ENCODE measurements around the gene CLASP1. TPM values are rescaled to one million over a fixed set of nuclear protein-coding genes. Genes with fewer than 3 reads are reported as not detected.

CLASP1 gene
- polyA plus RNA-seq, 1 experiment, result 12.8 TPM

- H3K27me3 ChIP-seq (ENCODE audit: control insufficient read depth, insufficient read depth, low read length), result no peaks in the 10 kb centered on the region
- ChIA-PET POLR2A (interaction anchor here (0.6 to 0.7 kb wide), 2 partner anchors 175 to 271 kb away, joined by 3 read pairs; partner anchors contain the start of gene RNU4ATAC), CTCF (interaction anchor here (0.6 to 8.4 kb wide), 36 partner anchors 9 to 675 kb away, joined by 3 to 102 read pairs (median 6); no protein-coding TSS in a partner anchor)
- no peak overlapping the region for H3K27ac ChIP-seq (ENCODE audit: low read depth, low read length)
- TF ChIP-seq CTCF (IDR thresholded peaks at IDR 0.05; ENCODE audit: low read depth, low read length), result no peak
- no peaks in the 10 kb centered on the region for H3K9me3 ChIP-seq (ENCODE audit: control insufficient read depth, insufficient read depth, low read length)
- H3K4me3 ChIP-seq (ENCODE audit: low read depth, low read length), result no peak overlapping the region
- no peak for DNase-seq (ENCODE audit: low read depth, low spot score)
Observed at GRCh38 chr2:121355488-121355887, 293.8 kb downstream of the CLASP1 start.

- Histone ChIP-seq H3K4me3 (ENCODE audit: low read depth, low read length) (no peak overlapping the region), H3K27me3 (ENCODE audit: control insufficient read depth, insufficient read depth, low read length) (no peaks in the 10 kb centered on the region), H3K9me3 (ENCODE audit: control insufficient read depth, insufficient read depth, low read length) (no peaks in the 10 kb centered on the region), H3K27ac (ENCODE audit: low read depth, low read length) (no peak overlapping the region)
- POLR2A ChIA-PET, result no interaction called here
- CTCF ChIA-PET, result interaction anchor here (8.4 kb wide), 1 partner anchor 256 kb away, joined by 102 read pairs; no protein-coding TSS in a partner anchor
- TF ChIP-seq CTCF (IDR thresholded peaks at IDR 0.05; ENCODE audit: low read depth, low read length), result no peak
- DNase-seq (ENCODE audit: low read depth, low spot score), result no peak
Observed at GRCh38 chr2:121351521-121352318, 297.5 kb downstream of the CLASP1 start.

DNA sequence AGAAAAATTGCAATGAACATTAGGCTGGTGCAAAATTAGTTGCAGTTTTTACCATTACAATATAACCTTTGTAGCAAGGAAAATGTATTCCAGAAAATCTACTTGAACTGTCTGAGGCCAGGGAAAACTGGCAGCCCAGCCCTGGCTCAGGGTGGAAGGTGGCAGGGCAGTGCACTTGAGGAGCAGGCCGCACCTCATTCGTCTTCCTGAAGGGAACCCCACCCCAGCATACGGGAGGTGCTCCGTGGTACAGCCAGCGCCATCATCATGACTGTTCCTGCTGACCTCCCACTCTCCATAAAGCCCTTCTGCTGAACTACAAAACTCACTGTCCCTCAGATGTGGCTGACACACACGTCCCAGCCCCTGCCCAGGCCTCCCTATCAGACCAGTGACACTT, 298.4 kb downstream of the CLASP1 start:
- ChIA-PET POLR2A (no interaction called here), CTCF (no interaction called here)
- no peak for DNase-seq (ENCODE audit: low read depth, low spot score)
- Histone ChIP-seq H3K4me3 (ENCODE audit: low read depth, low read length) (no peak overlapping the region), H3K9me3 (ENCODE audit: control insufficient read depth, insufficient read depth, low read length) (no peaks in the 10 kb centered on the region), H3K27ac (ENCODE audit: low read depth, low read length) (no peak overlapping the region), H3K27me3 (ENCODE audit: control insufficient read depth, insufficient read depth, low read length) (no peaks in the 10 kb centered on the region)
- TF ChIP-seq CTCF (IDR thresholded peaks at IDR 0.05; ENCODE audit: low read depth, low read length), result no peak

DNA sequence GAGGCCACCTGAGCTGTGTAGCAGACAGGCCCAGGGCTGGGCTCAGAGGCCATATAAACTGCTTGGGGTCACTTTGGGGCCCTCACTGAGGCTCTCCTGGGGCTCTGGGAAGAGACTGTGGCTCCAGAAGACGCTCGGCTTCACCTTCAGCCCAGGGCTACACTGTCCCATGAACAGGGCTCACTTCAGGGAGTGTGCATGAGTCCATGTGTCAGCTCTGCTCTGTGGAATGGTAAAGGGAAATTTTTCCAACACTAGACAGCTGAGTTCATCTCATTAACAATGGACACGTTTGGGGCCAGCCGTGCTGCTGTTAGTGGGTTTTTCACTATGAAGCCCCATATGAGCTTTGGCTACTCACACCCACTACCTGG, 298.9 kb downstream of the CLASP1 start:
- ChIA-PET CTCF (interaction anchor here (0.6 kb wide), 1 partner anchor 266 kb away, joined by 4 read pairs; no protein-coding TSS in a partner anchor), POLR2A (no interaction called here)
- TF ChIP-seq CTCF (IDR thresholded peaks at IDR 0.05; ENCODE audit: low read depth, low read length), result no peak
- Histone ChIP-seq H3K27ac (ENCODE audit: low read depth, low read length) (no peak overlapping the region), H3K9me3 (ENCODE audit: control insufficient read depth, insufficient read depth, low read length) (no peaks in the 10 kb centered on the region), H3K27me3 (ENCODE audit: control insufficient read depth, insufficient read depth, low read length) (no peaks in the 10 kb centered on the region), H3K4me3 (ENCODE audit: low read depth, low read length) (no peak overlapping the region)
- DNase-seq (ENCODE audit: low read depth, low spot score), result no peak

DNA sequence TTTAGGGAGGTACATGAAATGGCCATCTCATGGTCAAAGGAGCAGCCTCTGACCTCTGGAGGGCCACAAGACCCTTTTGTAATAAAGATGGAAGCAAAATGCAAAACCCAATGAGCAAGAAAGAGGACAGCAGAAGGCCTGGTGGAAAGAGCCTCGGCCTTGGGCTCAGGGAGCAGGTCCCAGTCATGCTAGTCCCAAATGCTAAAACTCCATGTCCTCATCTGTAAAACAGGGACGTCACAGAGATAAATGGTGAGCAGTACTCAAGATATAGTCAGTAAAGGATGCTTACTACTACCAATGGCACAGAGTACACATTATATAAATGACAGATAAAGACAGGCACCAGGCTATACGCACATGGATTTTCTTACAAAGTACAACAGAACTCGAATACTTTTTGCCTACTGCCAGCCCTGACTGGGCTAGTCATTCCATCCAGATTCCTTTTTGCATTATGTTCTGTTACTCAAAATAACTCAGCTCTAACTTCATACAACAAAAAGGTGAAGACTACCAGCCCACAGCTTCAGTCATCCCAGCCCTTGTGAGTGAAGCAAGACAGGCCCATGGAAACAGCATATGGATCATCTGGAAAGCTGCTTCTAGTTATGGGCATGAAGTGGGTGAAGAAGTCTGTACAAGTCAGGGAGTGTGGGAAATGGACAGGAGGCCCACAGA, 299.4 kb downstream of the CLASP1 start:
- no peak for TF ChIP-seq CTCF (IDR thresholded peaks at IDR 0.05; ENCODE audit: low read depth, low read length)
- DNase-seq (ENCODE audit: low read depth, low spot score), result no peak
- ChIA-PET POLR2A (no interaction called here), CTCF (interaction anchor here (0.6 kb wide), 1 partner anchor 265 kb away, joined by 4 read pairs; no protein-coding TSS in a partner anchor)
- H3K4me3 ChIP-seq (ENCODE audit: low read depth, low read length), result no peak overlapping the region
- H3K9me3 ChIP-seq (ENCODE audit: control insufficient read depth, insufficient read depth, low read length), result no peaks in the 10 kb centered on the region
- no peaks in the 10 kb centered on the region for H3K27me3 ChIP-seq (ENCODE audit: control insufficient read depth, insufficient read depth, low read length)
- H3K27ac ChIP-seq (ENCODE audit: low read depth, low read length), result no peak overlapping the region
